Measurements from ENCODE around the gene RAD51B. TPM values are rescaled to one million over a fixed set of nuclear protein-coding genes. Genes with fewer than 3 reads are reported as not detected.

The RAD51B gene
- total RNA-seq, 1 experiment from 2014 or later: 16.7 TPM

- H2AK5ac ChIP-seq (ENCODE audit: insufficient read length, low read length): no peak overlapping the region
- no peak overlapping the region for H3K23ac ChIP-seq (ENCODE audit: insufficient read length, low read depth, low read length)
- no peak overlapping the region for H3K4ac ChIP-seq (ENCODE audit: low read depth, low read length)
- Mint-ChIP-seq H3K4me1 (peaks cover 16 to 18% of the 10 kb centered on the region in 2 experiments), H3K27me3 (ENCODE audit: low read depth) (peaks cover 2% of the 10 kb centered on the region), H3K27ac (no peak overlapping the region; a peak in 2 of 7 replicates), H3K4me3 (no peak overlapping the region), H3K9me3 (peaks cover 3 to 7% of the 10 kb centered on the region in 2 experiments; a peak in 1 of 5 replicates), H3K36me3 (ENCODE audit: insufficient read depth in 1 of 3, low read depth in 3 of 3) (peaks cover 0 to 4% (median 0%) of the 10 kb centered on the region in 3 experiments; a peak in 2 of 7 replicates)
- no peak overlapping the region for H3K18ac ChIP-seq (ENCODE audit: insufficient read length, low read depth, low read length)
- no CpG with 5 or more reads among the region's 4 CpGs for WGBS (ENCODE audit: extremely low coverage, insufficient read length, low lambda C conversion rate)
- H2BK12ac ChIP-seq (ENCODE audit: insufficient read length, low read depth, low read length): no peak overlapping the region
- H2BK120ac ChIP-seq (ENCODE audit: low read depth, low read length, poor library complexity, severe bottlenecking): no peak overlapping the region
- no peaks in the 10 kb centered on the region for H3K4me1 ChIP-seq (ENCODE audit: insufficient read depth, low read length)
- H3K4me2 ChIP-seq (ENCODE audit: insufficient read depth, insufficient read length, low read length): no peak overlapping the region
- no peak overlapping the region for H2AFZ ChIP-seq (ENCODE audit: low read length)
- no peak for TF ChIP-seq CTCF (conservative IDR thresholded peaks at IDR 0.05)
- no peak overlapping the region for H3K9ac ChIP-seq (ENCODE audit: extremely low read depth, insufficient read length, low read length)
- H4K91ac ChIP-seq (ENCODE audit: insufficient read length, low read depth, low read length): no peak overlapping the region
- H3K79me2 ChIP-seq (ENCODE audit: insufficient read depth, low read length): no peaks in the 10 kb centered on the region
- H2BK5ac ChIP-seq (ENCODE audit: insufficient read length, low read length): no peak overlapping the region
- DNase-seq: no peak
- no peaks in the 10 kb centered on the region for H3K27me3 ChIP-seq (ENCODE audit: insufficient read depth, low read length)
- no peak overlapping the region for H4K5ac ChIP-seq (ENCODE audit: insufficient read length, low read depth, low read length)
- no peaks in the 10 kb centered on the region for H3K79me1 ChIP-seq (ENCODE audit: insufficient read depth, low read depth, low read length, poor library complexity, severe bottlenecking)
- H3T11ph ChIP-seq (ENCODE audit: low read length): no peak overlapping the region
- H2BK20ac ChIP-seq (ENCODE audit: low read depth, low read length, poor library complexity, severe bottlenecking): no peak overlapping the region
- no peak overlapping the region for H2BK15ac ChIP-seq (ENCODE audit: low read depth, low read length)
- no peak overlapping the region for H3K14ac ChIP-seq (ENCODE audit: insufficient read depth, low read length)
- H3K23me2 ChIP-seq (ENCODE audit: insufficient read length, low read depth, low read length, poor library complexity, severe bottlenecking): no peaks in the 10 kb centered on the region
- no peaks in the 10 kb centered on the region for H4K20me1 ChIP-seq (ENCODE audit: control insufficient read depth, insufficient read depth, insufficient read length)
- H4K8ac ChIP-seq (replicated peaks; ENCODE audit: insufficient read length, low read depth, low read length): no peak overlapping the region
- no peak overlapping the region for H3K56ac ChIP-seq (ENCODE audit: insufficient read length, low read depth, low read length)
- H3K27ac ChIP-seq (ENCODE audit: insufficient read length, low read depth, low read length): no peak overlapping the region
- no peaks in the 10 kb centered on the region for H3K9me3 ChIP-seq (ENCODE audit: control insufficient read depth, low read depth, low read length)
Measured at GRCh38 chr14:68575426-68575825, 755.8 kb downstream of the RAD51B start.
